Fibroblast of pulmonary artery (primary cell): ENCODE measurements around the gene RIBC1.
A peak's percentile ranks its signal among the peaks of the same experiment; 100 is the strongest.

ENCODE experiments used
- DNase-seq: peaks from one replicate; pipeline ENCODE4 v3.0.0-alpha.2; 2010; ENCODE audit warnings: low read depth
- H3K4me3 ChIP-seq: replicated peaks from 2 replicates; pipeline ENCODE4 v1.5.1; 2011; ENCODE audit warnings: low read depth, mild to moderate bottlenecking, control low read depth, low read length, moderate library complexity
- TF ChIP-seq, protein P1 (sequence below): IDR thresholded peaks from 2 replicates; pipeline ENCODE4 v1.5.1; 2011; ENCODE audit warnings: mild to moderate bottlenecking, control low read depth, low read length, inconsistent platforms; ENCODE audit errors: missing control alignments

RIBC1 gene

DNA sequence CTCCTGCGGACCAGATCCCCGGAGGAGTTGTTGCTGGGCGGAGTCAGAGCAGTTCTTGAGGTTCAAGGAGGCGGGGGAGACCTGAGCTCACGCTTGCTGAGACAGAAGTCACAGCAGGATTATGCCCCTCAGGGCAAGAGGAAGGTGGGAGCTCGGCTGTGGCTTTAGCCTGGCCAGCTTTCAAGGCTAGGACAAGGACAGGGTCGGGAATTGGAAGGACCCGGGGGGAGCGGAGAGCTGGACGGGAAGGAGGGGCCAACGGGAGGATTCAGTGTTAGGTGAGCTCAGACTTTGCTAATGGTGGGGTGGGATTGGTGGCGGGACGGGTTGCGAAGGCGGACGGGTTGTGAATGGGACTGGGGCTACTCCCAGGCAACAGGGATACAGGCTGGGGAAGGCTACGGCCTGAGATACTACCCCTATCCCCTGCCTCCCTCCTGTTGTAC is at the start of gene RIBC1:
Gene RIBC1, plus strand, starts transcription at position 13 of the 446 bp plus-strand sequence. CDS start 3,404 bp downstream, outside the sequence.
- DNase-seq: no peak
- H3K4me3 ChIP-seq: peak within 1 kb of the TSS; percentile 74
- TF ChIP-seq, protein P1, sequence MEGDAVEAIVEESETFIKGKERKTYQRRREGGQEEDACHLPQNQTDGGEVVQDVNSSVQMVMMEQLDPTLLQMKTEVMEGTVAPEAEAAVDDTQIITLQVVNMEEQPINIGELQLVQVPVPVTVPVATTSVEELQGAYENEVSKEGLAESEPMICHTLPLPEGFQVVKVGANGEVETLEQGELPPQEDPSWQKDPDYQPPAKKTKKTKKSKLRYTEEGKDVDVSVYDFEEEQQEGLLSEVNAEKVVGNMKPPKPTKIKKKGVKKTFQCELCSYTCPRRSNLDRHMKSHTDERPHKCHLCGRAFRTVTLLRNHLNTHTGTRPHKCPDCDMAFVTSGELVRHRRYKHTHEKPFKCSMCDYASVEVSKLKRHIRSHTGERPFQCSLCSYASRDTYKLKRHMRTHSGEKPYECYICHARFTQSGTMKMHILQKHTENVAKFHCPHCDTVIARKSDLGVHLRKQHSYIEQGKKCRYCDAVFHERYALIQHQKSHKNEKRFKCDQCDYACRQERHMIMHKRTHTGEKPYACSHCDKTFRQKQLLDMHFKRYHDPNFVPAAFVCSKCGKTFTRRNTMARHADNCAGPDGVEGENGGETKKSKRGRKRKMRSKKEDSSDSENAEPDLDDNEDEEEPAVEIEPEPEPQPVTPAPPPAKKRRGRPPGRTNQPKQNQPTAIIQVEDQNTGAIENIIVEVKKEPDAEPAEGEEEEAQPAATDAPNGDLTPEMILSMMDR: no peak

DNA sequence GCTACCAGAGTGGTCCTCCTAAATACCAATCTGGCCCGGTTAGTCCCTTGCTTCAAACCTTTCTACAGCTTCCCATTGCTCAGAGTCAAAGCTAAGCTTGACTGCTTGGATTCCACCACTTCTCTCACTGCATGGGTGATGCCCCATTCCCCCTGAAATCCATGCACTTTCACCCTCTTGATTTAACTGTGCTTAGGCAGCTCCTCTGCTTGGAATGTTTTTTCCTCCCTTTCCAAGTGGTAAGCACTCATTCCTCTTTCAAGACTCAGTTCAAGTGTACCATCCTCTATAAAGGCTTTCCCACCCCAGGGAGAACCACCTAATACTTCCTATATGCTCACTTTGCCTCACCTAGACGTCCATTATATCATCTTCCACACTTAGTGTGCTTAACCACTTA is 49.4 kb upstream of the RIBC1 start:
- H3K4me3 ChIP-seq: no peak overlapping the region
- DNase-seq: no peak
- TF ChIP-seq, protein P1: no peak

DNA sequence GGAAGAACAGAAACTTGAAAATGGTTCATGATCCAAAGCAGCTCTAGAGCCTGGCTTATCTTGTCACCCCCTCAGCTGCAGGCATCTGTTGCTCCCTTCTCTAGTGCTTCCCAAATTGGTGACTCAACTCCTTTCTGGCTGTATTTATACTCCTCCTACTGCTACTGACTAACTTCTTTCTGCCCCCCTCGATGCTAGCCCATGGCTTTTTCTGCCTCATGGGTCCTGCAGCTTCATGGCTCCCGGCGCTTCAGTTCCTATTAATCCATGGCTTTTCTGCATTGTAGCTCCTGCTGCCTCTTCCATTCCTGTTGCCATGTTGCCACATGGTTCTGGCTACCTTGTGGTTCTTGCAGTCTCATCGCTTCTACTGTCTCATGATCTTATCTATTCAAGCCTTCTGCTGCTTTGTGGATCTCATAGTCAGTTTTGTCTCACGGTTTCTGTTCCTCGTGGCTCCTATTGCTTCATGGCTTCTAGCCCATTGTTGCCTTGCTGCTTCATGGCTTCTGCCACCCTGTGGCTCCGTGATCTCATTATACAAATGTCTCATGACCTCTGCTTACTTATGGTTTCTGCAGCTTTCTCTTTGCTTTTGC is 48.4 kb upstream of the RIBC1 start:
- TF ChIP-seq, protein P1: no peak
- peak; percentile 4 for DNase-seq
- no peak overlapping the region for H3K4me3 ChIP-seq

DNA sequence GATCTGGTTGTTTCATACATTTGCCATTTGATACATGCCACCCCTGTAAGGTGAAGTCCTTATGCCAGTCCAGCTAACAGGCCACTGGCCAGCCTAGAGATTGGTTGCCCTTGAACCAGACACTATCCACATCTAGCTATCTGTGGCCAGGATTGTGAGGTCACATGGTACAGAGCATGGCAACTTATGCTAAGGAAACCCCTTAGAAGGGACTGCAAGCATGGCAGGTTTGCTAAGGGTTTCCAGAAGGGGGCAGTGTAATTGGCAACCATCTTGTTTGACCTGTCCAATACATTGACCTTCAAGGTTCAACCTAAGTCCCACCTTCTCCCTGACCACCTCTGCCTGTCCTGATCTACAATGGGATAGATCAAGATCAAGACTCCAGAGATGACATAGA is 47.8 kb upstream of the RIBC1 start:
- TF ChIP-seq, protein P1: no peak
- H3K4me3 ChIP-seq: no peak overlapping the region
- no peak for DNase-seq

DNA sequence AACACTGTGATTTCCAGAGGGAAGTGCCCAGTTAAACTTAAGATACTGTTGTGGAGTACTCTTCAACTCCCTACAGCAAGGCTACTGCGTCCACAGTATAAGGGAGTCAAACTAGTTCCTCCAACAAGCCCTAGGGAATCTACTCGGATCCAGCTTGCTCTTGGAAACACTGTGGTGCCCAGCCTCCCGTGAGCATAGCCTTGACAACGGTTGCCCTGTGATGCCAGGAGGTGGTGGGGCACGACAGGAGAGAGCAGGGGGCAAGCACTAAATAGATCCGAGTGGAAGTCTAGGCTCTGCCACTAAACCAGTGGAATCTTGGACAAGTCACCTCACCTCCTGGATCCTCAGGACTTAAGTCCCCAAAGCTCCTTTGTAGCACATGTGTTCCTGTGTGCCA is 45.8 kb upstream of the RIBC1 start:
- no peak overlapping the region for H3K4me3 ChIP-seq
- TF ChIP-seq, protein P1: no peak
- no peak for DNase-seq

DNA sequence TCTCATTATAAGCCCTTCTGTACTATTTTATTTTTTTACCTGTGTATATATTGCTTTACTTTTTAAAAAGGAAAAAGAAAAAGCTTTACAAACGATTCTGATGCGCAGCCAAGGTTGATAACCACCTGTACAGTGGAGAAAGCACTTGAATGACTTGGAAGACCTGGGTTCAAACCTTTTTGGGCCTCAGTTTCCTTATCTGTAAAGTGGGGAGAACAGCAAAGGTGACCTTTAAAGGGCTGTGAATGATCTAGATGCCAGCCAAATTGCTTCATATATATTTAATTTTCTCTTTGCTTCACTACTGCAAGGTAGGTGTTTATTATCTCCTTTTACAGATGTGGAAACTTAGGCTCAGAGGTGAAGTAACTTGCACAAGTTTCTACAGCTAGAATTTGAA is 45.2 kb upstream of the RIBC1 start:
- no peak overlapping the region for H3K4me3 ChIP-seq
- no peak for DNase-seq
- TF ChIP-seq, protein P1: no peak
